Measurements from ENCODE around the gene FAM110C. TPM values are rescaled to one million over a fixed set of nuclear protein-coding genes. Genes with fewer than 3 reads are reported as not detected.

Gene FAM110C
- total RNA-seq, 1 experiment from 2014 or later: 10.3 TPM

GRCh38 chr2:65121-65520 is 18.8 kb upstream of the FAM110C start:
- no peak for TF ChIP-seq CTCF (IDR thresholded peaks at IDR 0.05; ENCODE audit: unreplicated experiment)
- ChIA-PET POLR2A (interaction anchor here (3.7 kb wide), 1 partner anchor 19 kb away, joined by 24 read pairs; the partner anchor contains the start of gene FAM110C), CTCF (interaction anchor here (1.3 kb wide), 1 partner anchor 20 kb away, joined by 3 read pairs; no protein-coding TSS in a partner anchor)
- intact Hi-C loops (cut with micrococcal nuclease): no loop called here
- Mint-ChIP-seq H3K36me3 (ENCODE audit: insufficient read depth, unreplicated experiment) (no peaks in the 10 kb centered on the region), H3K27ac (ENCODE audit: low read depth, unreplicated experiment) (no peak overlapping the region), H3K27me3 (ENCODE audit: insufficient read depth, unreplicated experiment) (no peaks in the 10 kb centered on the region), H3K4me3 (ENCODE audit: unreplicated experiment) (no peak overlapping the region), H3K9me3 (ENCODE audit: unreplicated experiment) (no peaks in the 10 kb centered on the region), H3K4me1 (ENCODE audit: insufficient read depth, unreplicated experiment) (no peaks in the 10 kb centered on the region)
- no TSS peak for BruUV-seq (replicated peaks)
- DNase-seq (ENCODE audit: unreplicated experiment): no peak

- BruUV-seq (replicated peaks): no TSS peak
- no peak overlapping the region for H3K4me3 Mint-ChIP-seq (ENCODE audit: unreplicated experiment)
- H3K27me3 Mint-ChIP-seq (ENCODE audit: insufficient read depth, unreplicated experiment): no peaks in the 10 kb centered on the region
- intact Hi-C loops (cut with micrococcal nuclease): no loop called here
- no peak for DNase-seq (ENCODE audit: unreplicated experiment)
- no peaks in the 10 kb centered on the region for H3K36me3 Mint-ChIP-seq (ENCODE audit: insufficient read depth, unreplicated experiment)
- no peak for TF ChIP-seq CTCF (IDR thresholded peaks at IDR 0.05; ENCODE audit: unreplicated experiment)
- no peak overlapping the region for H3K27ac Mint-ChIP-seq (ENCODE audit: low read depth, unreplicated experiment)
- CTCF ChIA-PET: interaction anchor here (0.6 to 0.8 kb wide), 2 partner anchors 89 to 164 kb away, joined by 3 to 4 read pairs; no protein-coding TSS in a partner anchor
- POLR2A ChIA-PET: interaction anchor here (0.9 to 1.1 kb wide), 2 partner anchors 9 to 11 kb away, joined by 3 to 4 read pairs; partner anchors contain the start of gene FAM110C
- H3K4me1 Mint-ChIP-seq (ENCODE audit: insufficient read depth, unreplicated experiment): peaks cover 6% of the 10 kb centered on the region
- H3K9me3 Mint-ChIP-seq (ENCODE audit: unreplicated experiment): no peaks in the 10 kb centered on the region
Measured at GRCh38 chr2:55587-56448, 9.5 kb upstream of the FAM110C start.

- POLR2A ChIA-PET: interaction anchor here (0.7 kb wide), 1 partner anchor 19 kb away, joined by 3 read pairs; no protein-coding TSS in a partner anchor
- Mint-ChIP-seq H3K27me3 (ENCODE audit: insufficient read depth, unreplicated experiment) (no peaks in the 10 kb centered on the region), H3K9me3 (ENCODE audit: unreplicated experiment) (no peaks in the 10 kb centered on the region), H3K36me3 (ENCODE audit: insufficient read depth, unreplicated experiment) (no peaks in the 10 kb centered on the region), H3K27ac (ENCODE audit: low read depth, unreplicated experiment) (no peak overlapping the region), H3K4me1 (ENCODE audit: insufficient read depth, unreplicated experiment) (peaks cover 15% of the 10 kb centered on the region), H3K4me3 (ENCODE audit: unreplicated experiment) (no peak overlapping the region)
- no peak for TF ChIP-seq CTCF (IDR thresholded peaks at IDR 0.05; ENCODE audit: unreplicated experiment)
- no peak for DNase-seq (ENCODE audit: unreplicated experiment)
- intact Hi-C loops (cut with micrococcal nuclease): no loop called here
- no TSS peak for BruUV-seq (replicated peaks)
- CTCF ChIA-PET: interaction anchor here (1.0 kb wide), 1 partner anchor 12 kb away, joined by 3 read pairs; no protein-coding TSS in a partner anchor
Measured at GRCh38 chr2:51613-52012, 5.3 kb upstream of the FAM110C start.

- intact Hi-C loops (cut with micrococcal nuclease): no loop called here
- ChIA-PET POLR2A (interaction anchor here (1.1 to 7.1 kb wide), 7 partner anchors 9 to 96 kb away, joined by 3 to 89 read pairs (median 24); no protein-coding TSS in a partner anchor), CTCF (interaction anchor here (1.4 kb wide), 1 partner anchor 22 kb away, joined by 4 read pairs; no protein-coding TSS in a partner anchor)
- TF ChIP-seq CTCF (IDR thresholded peaks at IDR 0.05; ENCODE audit: unreplicated experiment): no peak
- DNase-seq (ENCODE audit: unreplicated experiment): no peak
- no peaks in the 10 kb centered on the region for H3K27me3 Mint-ChIP-seq (ENCODE audit: insufficient read depth, unreplicated experiment)
- no TSS peak for BruUV-seq (replicated peaks)
- H3K9me3 Mint-ChIP-seq (ENCODE audit: unreplicated experiment): no peaks in the 10 kb centered on the region
- H3K4me1 Mint-ChIP-seq (ENCODE audit: insufficient read depth, unreplicated experiment): peaks cover 21% of the 10 kb centered on the region
- H3K36me3 Mint-ChIP-seq (ENCODE audit: insufficient read depth, unreplicated experiment): no peaks in the 10 kb centered on the region
- H3K27ac Mint-ChIP-seq (ENCODE audit: low read depth, unreplicated experiment): peak overlapping the region; percentile 98
- peak overlapping the region; percentile 86 for H3K4me3 Mint-ChIP-seq (ENCODE audit: unreplicated experiment)
Measured at GRCh38 chr2:47737-48136, 1.4 kb upstream of the FAM110C start.

Data from MCF 10A (cell line).